HCT116 (cell line): ENCODE data around the gene HECTD2. TPM values are rescaled to one million over a fixed set of nuclear protein-coding genes. Genes with fewer than 3 reads are reported as not detected.
"Not testable (repeated sequence)": the region's sequence is repeated elsewhere in the genome, so short reads cannot be mapped to it uniquely, and the experiment has no call there.

Experiments used
- ATAC-seq: fragments of 200-7000 bp; cut with Tn5 transposase; 2 replicates; pipeline ENCODE4 v1.9.1; 2020; ENCODE audit warnings: mild to moderate bottlenecking, moderate library complexity
- BruUV-seq: library from RNA; stranded (reverse); fragments of 400-500 nt; replicated peaks from 2 replicates; lab custom pipeline; 2021; lab: Mats Ljungman, UMichigan
- CTCF ChIA-PET: fragments of 300-600 bp; sonication (Branson Sonifier 250); formaldehyde crosslinking; loops from one replicate; lab custom pipeline; 2021; ENCODE audit warnings: antibody characterized with exemption; lab: Charles Lee
- POLR2A ChIA-PET: fragments of 300-600, 350-600 bp; sonication (Branson Sonifier 250); formaldehyde crosslinking; loops from one replicate; lab custom pipeline; 2021; ENCODE audit warnings: antibody characterized with exemption; lab: Charles Lee
- RAD21 ChIA-PET, 2 experiments: fragments of 300-600 bp; sonication (Branson Sonifier 250); formaldehyde crosslinking; loops; one replicate each; lab custom pipeline; 2023; ENCODE audit warnings: low total read pairs in 2 of 2; ENCODE audit not compliant: uncharacterized antibody in 2 of 2, unreplicated experiment in 2 of 2, low non-redundant PET in 1 of 2; lab: Charles Lee
- DNase-seq: peaks from one replicate; pipeline ENCODE4 v3.0.0-alpha.2; 2010; ENCODE audit warnings: low read depth, low spot score
- H2AFZ ChIP-seq: fragments of 200-600 bp; shearing (Covaris generic), sonication (generic); 2 replicates; pipeline ENCODE4 v1.6.1; 2017; ENCODE audit warnings: low read depth, mixed run types, mixed read lengths, antibody characterized with exemption, low read length; ENCODE audit not compliant: poor library complexity, severe bottlenecking
- H3K27ac ChIP-seq: 2 replicates; pipeline ENCODE4 v1.5.1; 2012; ENCODE audit warnings: low read depth, low read length
- H3K27me3 ChIP-seq: fragments of 200-600 bp; sonication (generic); 2 replicates; pipeline ENCODE4 v1.6.1; 2016; ENCODE audit warnings: mixed run types, low read length, mixed read lengths; ENCODE audit not compliant: insufficient read depth
- H3K36me3 ChIP-seq, 2 experiments: fragments of 200-500 bp in 1 of 2; fragments of 200-600 bp in 1 of 2; sonication (Bioruptor generic) in 1 of 2; sonication (generic) in 1 of 2; 2 replicates each; pipeline versions ENCODE4 v1.5.1 to v1.6.1; 2014 to 2016; ENCODE audit warnings: low read length in 2 of 2, inconsistent platforms in 1 of 2, mixed read lengths in 1 of 2, mixed run types in 1 of 2; ENCODE audit not compliant: insufficient read depth in 2 of 2, control insufficient read depth in 1 of 2
- H3K4me1 ChIP-seq, 2 experiments: fragments of 200-600 bp in 1 of 2; sonication (generic) in 1 of 2; 2 replicates each; pipeline versions ENCODE4 v1.5.1 to v1.6.1; 2012 to 2017; ENCODE audit warnings: low read length in 2 of 2, inconsistent platforms in 1 of 2, mild to moderate bottlenecking in 1 of 2, mixed read lengths in 1 of 2, mixed run types in 1 of 2, moderate library complexity in 1 of 2; ENCODE audit not compliant: insufficient read depth in 2 of 2, control insufficient read depth in 1 of 2
- H3K4me2 ChIP-seq: fragments of 200-600 bp; sonication (generic); 2 replicates; pipeline ENCODE4 v1.6.1; 2017; ENCODE audit warnings: mixed run types, low read length, mixed read lengths
- H3K4me3 ChIP-seq, 2 experiments: fragments of 200-600 bp in 1 of 2; sonication (generic) in 1 of 2; replicated peaks in 1 of 2; 2 replicates each; pipeline ENCODE4 v1.5.1; 2011 to 2016; ENCODE audit warnings: low read length in 2 of 2, control low read depth in 1 of 2, low read depth in 1 of 2, mild to moderate bottlenecking in 1 of 2, mixed read lengths in 1 of 2, mixed run types in 1 of 2
- H3K79me2 ChIP-seq: fragments of 200-600 bp; sonication (generic); 2 replicates; pipeline ENCODE4 v1.6.1; 2017; ENCODE audit warnings: mild to moderate bottlenecking, mixed run types, low read length, moderate library complexity, mixed read lengths; ENCODE audit not compliant: insufficient read depth
- H3K9ac ChIP-seq: fragments of 200-600 bp; sonication (generic); 2 replicates; pipeline ENCODE4 v1.6.1; 2016; ENCODE audit warnings: low read length, mixed read lengths
- H3K9me2 ChIP-seq: fragments of 200-600 bp; sonication (generic), shearing (Covaris generic); 2 replicates; pipeline ENCODE4 v1.6.1; 2017; ENCODE audit warnings: mixed run types, mild to moderate bottlenecking, moderate library complexity; ENCODE audit not compliant: insufficient read depth
- H3K9me3 ChIP-seq, 2 experiments: fragments of 200-500 bp in 1 of 2; fragments of 200-600 bp in 1 of 2; sonication (Bioruptor generic) in 1 of 2; sonication (generic) in 1 of 2; 2 replicates each; pipeline ENCODE4 v1.6.1; 2014 to 2017; ENCODE audit warnings: low read length in 2 of 2, mixed read lengths in 2 of 2, inconsistent platforms in 1 of 2, low read depth in 1 of 2, mild to moderate bottlenecking in 1 of 2, mixed run types in 1 of 2, moderate library complexity in 1 of 2; ENCODE audit not compliant: control insufficient read depth in 1 of 2, insufficient read depth in 1 of 2
- H4K20me1 ChIP-seq: fragments of 200-600 bp; sonication (generic), shearing (Covaris generic); 2 replicates; pipeline ENCODE4 v1.6.1; 2017; ENCODE audit warnings: mixed run types, mild to moderate bottlenecking, moderate library complexity; ENCODE audit not compliant: insufficient read depth
- CBX3 ChIP-seq: IDR thresholded peaks from 2 replicates; pipeline ENCODE4 v1.6.1; 2012; ENCODE audit warnings: low read depth
- CEBPB ChIP-seq: IDR thresholded peaks from 2 replicates; pipeline ENCODE4 v1.6.1; 2012; ENCODE audit warnings: low read depth
- EGR1 ChIP-seq: IDR thresholded peaks from 2 replicates; pipeline ENCODE4 v1.6.1; 2012; ENCODE audit warnings: low read depth
- EZH2 ChIP-seq: fragments of 200-600 bp; sonication (generic); IDR thresholded peaks from 2 replicates; pipeline ENCODE4 v1.6.1; 2017; ENCODE audit warnings: antibody characterized with exemption, mixed run types
- EZH2phosphoT487 ChIP-seq: fragments of 200-600 bp; IDR thresholded peaks from 2 replicates; pipeline ENCODE4 v1.6.1; 2018; ENCODE audit warnings: antibody characterized with exemption, borderline replicate concordance
- FOSL1 ChIP-seq: IDR thresholded peaks from 2 replicates; pipeline ENCODE4 v1.6.1; 2012; ENCODE audit warnings: low read depth
- POLR2A ChIP-seq: IDR thresholded peaks from 2 replicates; pipeline ENCODE4 v1.7.0; 2011; ENCODE audit warnings: borderline replicate concordance; ENCODE audit not compliant: insufficient read depth, insufficient read length; ENCODE audit errors: extremely low read depth
- RAD21 ChIP-seq: IDR thresholded peaks from 2 replicates; pipeline ENCODE4 v1.6.1; 2012; ENCODE audit warnings: low read depth, mild to moderate bottlenecking
- SP1 ChIP-seq: IDR thresholded peaks from 2 replicates; pipeline ENCODE4 v1.6.1; 2012; ENCODE audit warnings: low read depth
- SRF ChIP-seq: IDR thresholded peaks from 2 replicates; pipeline ENCODE4 v1.6.1; 2012; ENCODE audit warnings: low read depth
- TCF7L2 ChIP-seq: IDR thresholded peaks from 2 replicates; pipeline ENCODE4 v1.7.0; 2011; ENCODE audit warnings: borderline replicate concordance, inconsistent platforms; ENCODE audit not compliant: insufficient read depth, insufficient read length; ENCODE audit errors: extremely low read depth
- YY1 ChIP-seq: IDR thresholded peaks from 2 replicates; pipeline ENCODE4 v1.6.1; 2011; ENCODE audit warnings: low read length, low read depth, moderate library complexity, mild to moderate bottlenecking; ENCODE audit not compliant: insufficient replicate concordance; ENCODE audit errors: extremely low read depth
- ZFX ChIP-seq: fragments of 450-650 bp; IDR thresholded peaks from 2 replicates; pipeline ENCODE4 v1.6.1; 2017
- intact Hi-C: fragments of 100-400 bp; cut with micrococcal nuclease; formaldehyde crosslinking; loops from 2 replicates; pipeline ENCODE4 v1.10.0; 2022
- total RNA-seq: library from RNA; stranded (reverse); gene quantifications from one replicate; pipeline ENCODE4 v1.2.1, GENCODE V29; 2021; ENCODE audit not compliant: unreplicated experiment
- TF ChIP-seq, protein P1 (sequence below): IDR thresholded peaks from 2 replicates; pipeline ENCODE4 v1.6.1; 2012
- TF ChIP-seq, protein P2 (sequence below): IDR thresholded peaks from 2 replicates; pipeline ENCODE4 v1.6.1; 2012
- TF ChIP-seq, protein P3 (sequence below): IDR thresholded peaks from 2 replicates; pipeline ENCODE4 v1.6.1; 2012; ENCODE audit warnings: low read depth

The HECTD2 gene
- total RNA-seq, 1 experiment from 2014 or later = 3.0 TPM

DNA sequence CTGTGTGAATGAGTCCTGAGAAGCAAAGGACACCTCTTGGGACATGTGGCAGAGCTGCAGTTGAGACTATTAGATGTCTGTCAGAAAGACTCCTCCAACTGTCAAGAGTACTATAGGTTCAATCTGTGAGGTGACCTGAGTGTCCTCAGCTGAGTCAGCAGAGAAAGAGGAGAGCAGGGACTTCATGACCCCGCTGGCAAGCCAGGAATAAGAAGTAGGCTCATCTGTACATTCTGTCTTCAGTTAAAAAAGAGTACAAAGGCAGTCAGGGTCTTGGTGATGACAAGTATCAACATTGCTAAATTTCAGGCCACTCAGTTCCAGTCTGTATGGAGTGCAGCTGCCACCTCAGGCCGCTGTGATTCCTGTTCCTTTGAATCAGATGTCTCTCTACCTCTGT, 25.1 kb downstream of the HECTD2 start:
- Histone ChIP-seq H3K4me1 (no peaks in the 10 kb centered on the region), H3K27ac (no peak overlapping the region), H3K4me2 (no peak overlapping the region), H3K9ac (no peak overlapping the region), H2AFZ (no peak overlapping the region), H4K20me1 (no peaks in the 10 kb centered on the region), H3K36me3 (no peaks in the 10 kb centered on the region), H3K4me3 (no peak overlapping the region), H3K9me3 (no peaks in the 10 kb centered on the region), H3K9me2 (no peaks in the 10 kb centered on the region), H3K79me2 (no peaks in the 10 kb centered on the region), H3K27me3 (no peaks in the 10 kb centered on the region)
- ATAC-seq (no peak), DNase-seq (no peak)
- ChIA-PET POLR2A (no interaction called here), RAD21 (no interaction called here), CTCF (no interaction called here)
- BruUV-seq = no TSS peak
- intact Hi-C loops = no loop called here
- no peak for TF ChIP-seq FOSL1
- no peak for TF ChIP-seq CBX3
- no peak for TF ChIP-seq SP1
- no peak for TF ChIP-seq RAD21
- no peak for TF ChIP-seq POLR2A
- TF ChIP-seq ZFX = no peak
- TF ChIP-seq, protein P1, sequence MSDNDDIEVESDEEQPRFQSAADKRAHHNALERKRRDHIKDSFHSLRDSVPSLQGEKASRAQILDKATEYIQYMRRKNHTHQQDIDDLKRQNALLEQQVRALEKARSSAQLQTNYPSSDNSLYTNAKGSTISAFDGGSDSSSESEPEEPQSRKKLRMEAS = no peak
- TF ChIP-seq, protein P2, sequence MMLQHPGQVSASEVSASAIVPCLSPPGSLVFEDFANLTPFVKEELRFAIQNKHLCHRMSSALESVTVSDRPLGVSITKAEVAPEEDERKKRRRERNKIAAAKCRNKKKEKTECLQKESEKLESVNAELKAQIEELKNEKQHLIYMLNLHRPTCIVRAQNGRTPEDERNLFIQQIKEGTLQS = no peak
- TF ChIP-seq SRF = no peak
- no peak for TF ChIP-seq EZH2phosphoT487
- TF ChIP-seq, protein P3, sequence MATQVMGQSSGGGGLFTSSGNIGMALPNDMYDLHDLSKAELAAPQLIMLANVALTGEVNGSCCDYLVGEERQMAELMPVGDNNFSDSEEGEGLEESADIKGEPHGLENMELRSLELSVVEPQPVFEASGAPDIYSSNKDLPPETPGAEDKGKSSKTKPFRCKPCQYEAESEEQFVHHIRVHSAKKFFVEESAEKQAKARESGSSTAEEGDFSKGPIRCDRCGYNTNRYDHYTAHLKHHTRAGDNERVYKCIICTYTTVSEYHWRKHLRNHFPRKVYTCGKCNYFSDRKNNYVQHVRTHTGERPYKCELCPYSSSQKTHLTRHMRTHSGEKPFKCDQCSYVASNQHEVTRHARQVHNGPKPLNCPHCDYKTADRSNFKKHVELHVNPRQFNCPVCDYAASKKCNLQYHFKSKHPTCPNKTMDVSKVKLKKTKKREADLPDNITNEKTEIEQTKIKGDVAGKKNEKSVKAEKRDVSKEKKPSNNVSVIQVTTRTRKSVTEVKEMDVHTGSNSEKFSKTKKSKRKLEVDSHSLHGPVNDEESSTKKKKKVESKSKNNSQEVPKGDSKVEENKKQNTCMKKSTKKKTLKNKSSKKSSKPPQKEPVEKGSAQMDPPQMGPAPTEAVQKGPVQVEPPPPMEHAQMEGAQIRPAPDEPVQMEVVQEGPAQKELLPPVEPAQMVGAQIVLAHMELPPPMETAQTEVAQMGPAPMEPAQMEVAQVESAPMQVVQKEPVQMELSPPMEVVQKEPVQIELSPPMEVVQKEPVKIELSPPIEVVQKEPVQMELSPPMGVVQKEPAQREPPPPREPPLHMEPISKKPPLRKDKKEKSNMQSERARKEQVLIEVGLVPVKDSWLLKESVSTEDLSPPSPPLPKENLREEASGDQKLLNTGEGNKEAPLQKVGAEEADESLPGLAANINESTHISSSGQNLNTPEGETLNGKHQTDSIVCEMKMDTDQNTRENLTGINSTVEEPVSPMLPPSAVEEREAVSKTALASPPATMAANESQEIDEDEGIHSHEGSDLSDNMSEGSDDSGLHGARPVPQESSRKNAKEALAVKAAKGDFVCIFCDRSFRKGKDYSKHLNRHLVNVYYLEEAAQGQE = no peak
- TF ChIP-seq EGR1 = no peak
- no peak for TF ChIP-seq CEBPB
- TF ChIP-seq EZH2 = no peak
- no peak for TF ChIP-seq TCF7L2
- no peak for TF ChIP-seq YY1

DNA sequence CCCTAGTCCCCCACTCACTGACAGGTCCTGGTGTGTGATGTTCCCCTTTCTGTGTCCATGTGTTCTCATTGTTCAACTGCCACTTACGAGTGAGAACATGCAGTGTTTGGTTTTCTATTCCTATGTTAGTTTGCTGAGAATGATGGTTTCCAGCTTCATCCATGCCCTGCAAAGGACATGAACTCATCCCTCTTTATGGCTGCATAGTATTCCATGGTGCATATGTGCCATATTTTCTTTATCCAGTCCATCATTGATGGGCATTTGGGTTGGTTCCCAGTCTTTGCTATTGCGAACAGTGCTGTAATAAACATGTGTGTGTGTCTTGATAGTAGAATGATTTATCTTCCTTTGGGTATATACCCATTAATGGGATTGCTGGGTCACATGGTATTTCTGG, 28.1 kb downstream of the HECTD2 start:
- H3K4me1 ChIP-seq, intact Hi-C loops, H2AFZ ChIP-seq, POLR2A ChIA-PET, H3K9me2 ChIP-seq, H4K20me1 ChIP-seq, H3K4me2 ChIP-seq, BruUV-seq, DNase-seq, H3K36me3 ChIP-seq, ATAC-seq, H3K4me3 ChIP-seq, RAD21 ChIA-PET, H3K27me3 ChIP-seq, H3K9ac ChIP-seq, H3K27ac ChIP-seq, H3K79me2 ChIP-seq, H3K9me3 ChIP-seq, CTCF ChIA-PET: not testable (repeated sequence)
